Measurements from ENCODE around the gene PKHD1. TPM values are rescaled to one million over a fixed set of nuclear protein-coding genes. Genes with fewer than 3 reads are reported as not detected.

PKHD1 gene
- total and polyA plus RNA-seq, 2 experiments from 2014 or later, result 0.47 to 3.3 TPM

- no peak overlapping the region for H3K4me3 ChIP-seq
- no peaks in the 10 kb centered on the region for H3K36me3 ChIP-seq (replicated peaks; ENCODE audit: insufficient read depth, low read depth)
- H3K9me2 ChIP-seq (replicated peaks; ENCODE audit: insufficient read depth), result no peaks in the 10 kb centered on the region
- TF ChIP-seq EZH2 (IDR thresholded peaks at IDR 0.05; ENCODE audit: borderline replicate concordance) (no peak), CTCF (IDR thresholded peaks at IDR 0.05; ENCODE audit: poor library complexity) (no peak), EZH2phosphoT487 (IDR thresholded peaks at IDR 0.05; ENCODE audit: low read depth, severe bottlenecking, unreplicated experiment) (no peak)
- no peaks in the 10 kb centered on the region for H3K79me2 ChIP-seq
- H3K27me3 ChIP-seq, result no peaks in the 10 kb centered on the region
- H3K27ac ChIP-seq, result no peak overlapping the region
- H3K4me2 ChIP-seq, result no peak overlapping the region
- no peak overlapping the region for H2AFZ ChIP-seq
- WGBS (ENCODE audit: low lambda C conversion rate, missing lambda C conversion rate), result 96% methylated on average over 1 of the region's 1 CpG
- H3K9me3 ChIP-seq (ENCODE audit: low read depth), result no peaks in the 10 kb centered on the region
- H4K20me1 ChIP-seq (ENCODE audit: insufficient read depth, poor library complexity, severe bottlenecking), result no peaks in the 10 kb centered on the region
- no peak for DNase-seq (ENCODE audit: low spot score)
- H3K4me1 ChIP-seq (ENCODE audit: insufficient read depth), result no peaks in the 10 kb centered on the region
Measured at GRCh38 chr6:52013035-52013434, 74.4 kb downstream of the PKHD1 start.

GRCh38 chr6:52012582-52012981 is 74.8 kb downstream of the PKHD1 start:
- Histone ChIP-seq H3K27ac (no peak overlapping the region), H3K9me3 (ENCODE audit: low read depth) (no peaks in the 10 kb centered on the region), H3K4me1 (ENCODE audit: insufficient read depth) (no peaks in the 10 kb centered on the region), H4K20me1 (ENCODE audit: insufficient read depth, poor library complexity, severe bottlenecking) (no peaks in the 10 kb centered on the region), H3K4me3 (no peak overlapping the region), H3K9me2 (replicated peaks; ENCODE audit: insufficient read depth) (no peaks in the 10 kb centered on the region), H3K36me3 (replicated peaks; ENCODE audit: insufficient read depth, low read depth) (no peaks in the 10 kb centered on the region), H3K27me3 (no peaks in the 10 kb centered on the region), H2AFZ (no peak overlapping the region), H3K79me2 (no peaks in the 10 kb centered on the region), H3K4me2 (no peak overlapping the region)
- DNase-seq (ENCODE audit: low spot score), result no peak
- TF ChIP-seq EZH2 (IDR thresholded peaks at IDR 0.05; ENCODE audit: borderline replicate concordance) (no peak), CTCF (IDR thresholded peaks at IDR 0.05; ENCODE audit: poor library complexity) (no peak), EZH2phosphoT487 (IDR thresholded peaks at IDR 0.05; ENCODE audit: low read depth, severe bottlenecking, unreplicated experiment) (no peak)
- WGBS (ENCODE audit: low lambda C conversion rate, missing lambda C conversion rate), result 91% methylated on average over 4 of the region's 4 CpGs

- TF ChIP-seq EZH2 (IDR thresholded peaks at IDR 0.05; ENCODE audit: borderline replicate concordance) (no peak), EZH2phosphoT487 (IDR thresholded peaks at IDR 0.05; ENCODE audit: low read depth, severe bottlenecking, unreplicated experiment) (no peak), CTCF (IDR thresholded peaks at IDR 0.05; ENCODE audit: poor library complexity) (no peak)
- no peaks in the 10 kb centered on the region for H4K20me1 ChIP-seq (ENCODE audit: insufficient read depth, poor library complexity, severe bottlenecking)
- H3K4me3 ChIP-seq, result no peak overlapping the region
- H3K9me3 ChIP-seq (ENCODE audit: low read depth), result no peaks in the 10 kb centered on the region
- H3K4me1 ChIP-seq (ENCODE audit: insufficient read depth), result no peaks in the 10 kb centered on the region
- DNase-seq (ENCODE audit: low spot score), result no peak
- H3K9me2 ChIP-seq (replicated peaks; ENCODE audit: insufficient read depth), result no peaks in the 10 kb centered on the region
- WGBS (ENCODE audit: low lambda C conversion rate, missing lambda C conversion rate), result 96% methylated on average over 1 of the region's 1 CpG
- H3K36me3 ChIP-seq (replicated peaks; ENCODE audit: insufficient read depth, low read depth), result no peaks in the 10 kb centered on the region
- no peak overlapping the region for H3K4me2 ChIP-seq
- no peak overlapping the region for H3K27ac ChIP-seq
- no peak overlapping the region for H2AFZ ChIP-seq
- H3K79me2 ChIP-seq, result no peaks in the 10 kb centered on the region
- H3K27me3 ChIP-seq, result no peaks in the 10 kb centered on the region
Measured at GRCh38 chr6:52010806-52011205, 76.6 kb downstream of the PKHD1 start.

GRCh38 chr6:52010145-52010544 is 77.3 kb downstream of the PKHD1 start:
- Histone ChIP-seq H3K9me2 (replicated peaks; ENCODE audit: insufficient read depth) (no peaks in the 10 kb centered on the region), H3K4me1 (ENCODE audit: insufficient read depth) (no peaks in the 10 kb centered on the region), H3K27ac (no peak overlapping the region), H3K4me2 (no peak overlapping the region), H3K9me3 (ENCODE audit: low read depth) (no peaks in the 10 kb centered on the region), H3K27me3 (no peaks in the 10 kb centered on the region), H4K20me1 (ENCODE audit: insufficient read depth, poor library complexity, severe bottlenecking) (no peaks in the 10 kb centered on the region), H2AFZ (no peak overlapping the region), H3K36me3 (replicated peaks; ENCODE audit: insufficient read depth, low read depth) (no peaks in the 10 kb centered on the region), H3K79me2 (no peaks in the 10 kb centered on the region), H3K4me3 (no peak overlapping the region)
- TF ChIP-seq EZH2phosphoT487 (IDR thresholded peaks at IDR 0.05; ENCODE audit: low read depth, severe bottlenecking, unreplicated experiment), result no peak
- TF ChIP-seq EZH2 (IDR thresholded peaks at IDR 0.05; ENCODE audit: borderline replicate concordance), result no peak
- no peak for TF ChIP-seq CTCF (IDR thresholded peaks at IDR 0.05; ENCODE audit: poor library complexity)
- no peak for DNase-seq (ENCODE audit: low spot score)
- 92% methylated on average over 6 of the region's 6 CpGs for WGBS (ENCODE audit: low lambda C conversion rate, missing lambda C conversion rate)

All from hepatocyte (in vitro differentiated cells).